GM12878 (cell line): Measurements from ENCODE around the gene PXT1. TPM values are rescaled to one million over a fixed set of nuclear protein-coding genes. Genes with fewer than 3 reads are reported as not detected.

Experiments
- EED ChIP-seq: sonication (generic); IDR thresholded peaks from 2 replicates; pipeline ENCODE4 v1.6.1; 2016; ENCODE audit warnings: antibody characterized with exemption, low read depth
- KLF5 ChIP-seq: fragments of 450-650 bp; IDR thresholded peaks from 2 replicates; pipeline ENCODE4 v1.6.1; 2014; ENCODE audit warnings: mild to moderate bottlenecking; ENCODE audit not compliant: partially characterized antibody
- PAX8 ChIP-seq: fragments of 450-650 bp; IDR thresholded peaks from 2 replicates; pipeline ENCODE4 v1.6.1; 2017; ENCODE audit warnings: mild to moderate bottlenecking, moderate library complexity
- USF2 ChIP-seq: IDR thresholded peaks from 2 replicates; pipeline ENCODE4 v1.6.1; 2011; ENCODE audit warnings: low read depth, low read length, improper control_type of control experiment, borderline replicate concordance
- polyA plus RNA-seq, 11 experiments: library from polyadenylated mRNA; depleted of rRNA in 4 of 11; unstranded in 6 of 11; stranded (reverse) in 5 of 11; fragments of >200 nt; fragmentation: Nextera tagmentation in 4 of 11; fragmentation: Illumina TruSeq in 1 of 11; extraction: Ambion mirVana in 4 of 11; extraction: Trizol in 1 of 11; gene quantifications; 1 replicate in 1 of 11; 2 replicates in 10 of 11; pipeline versions ENCODE4 v1.2.1 to v1.2.3, GENCODE V29; 2011 to 2016; ENCODE audit warnings: inconsistent platforms in 2 of 11, missing spikeins in 2 of 11, low read depth in 1 of 11
- total RNA-seq, 4 experiments: library from RNA; depleted of rRNA in 3 of 4; stranded (reverse); fragments of >200 nt in 3 of 4; fragmentation: Illumina TruSeq in 1 of 4; extraction: Trizol in 1 of 4; gene quantifications; 2 replicates each; pipeline versions ENCODE4 v1.2.1 to v1.2.3, GENCODE V29; 2013 to 2021
- TF ChIP-seq, protein P1 (sequence below): fragments of 450-650 bp; formaldehyde crosslinking; IDR thresholded peaks from 2 replicates; pipeline ENCODE4 v1.4.0; 2020; ENCODE audit warnings: mild to moderate bottlenecking, moderate library complexity
- TF ChIP-seq, protein P2 (sequence below): fragments of 450-650 bp; IDR thresholded peaks from 2 replicates; pipeline ENCODE4 v1.6.1; 2017; ENCODE audit warnings: mild to moderate bottlenecking, low read depth, inconsistent platforms; ENCODE audit not compliant: poor library complexity, severe bottlenecking

The PXT1 gene
- total and polyA plus RNA-seq, 10 of the 15 experiments (the other 5 are each of a cell fraction or from before 2014, with no cell fraction given), result 0.27 to 2.9 (median 0.50) TPM

DNA sequence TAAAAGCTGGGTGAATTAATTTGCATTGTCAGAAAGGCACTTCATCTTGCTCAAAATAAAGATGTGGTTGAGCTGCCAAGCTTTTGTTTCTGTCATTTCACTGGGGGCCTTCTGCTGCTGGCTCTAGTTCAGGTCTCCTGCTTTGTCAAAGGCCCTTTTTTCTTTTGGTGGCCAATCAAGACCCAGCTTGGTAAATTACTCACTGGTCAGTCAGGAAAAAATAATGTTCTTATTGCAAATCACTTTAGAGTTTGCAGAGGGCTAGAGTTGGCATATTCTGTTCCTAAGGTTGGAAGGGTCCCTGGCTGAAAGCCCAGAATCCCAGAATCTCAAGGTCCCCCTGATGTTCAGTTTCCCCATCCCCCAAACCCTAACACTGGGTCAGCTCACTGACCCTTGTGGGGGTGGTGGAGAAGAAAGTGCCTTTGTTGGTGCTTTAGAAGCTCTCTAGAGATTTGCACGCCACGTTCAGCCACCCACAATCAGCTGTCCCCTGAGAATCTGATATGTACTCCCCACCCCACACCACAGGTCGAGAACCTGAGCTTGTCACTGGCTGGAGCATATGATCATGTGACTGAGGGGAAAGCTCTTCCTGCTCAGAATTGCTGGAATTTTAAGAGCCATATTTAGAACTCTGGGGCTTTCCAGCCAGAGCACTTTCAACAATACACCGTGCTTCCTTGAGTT is 84.3 kb downstream of the PXT1 start (continued):
- TF ChIP-seq, protein P1, sequence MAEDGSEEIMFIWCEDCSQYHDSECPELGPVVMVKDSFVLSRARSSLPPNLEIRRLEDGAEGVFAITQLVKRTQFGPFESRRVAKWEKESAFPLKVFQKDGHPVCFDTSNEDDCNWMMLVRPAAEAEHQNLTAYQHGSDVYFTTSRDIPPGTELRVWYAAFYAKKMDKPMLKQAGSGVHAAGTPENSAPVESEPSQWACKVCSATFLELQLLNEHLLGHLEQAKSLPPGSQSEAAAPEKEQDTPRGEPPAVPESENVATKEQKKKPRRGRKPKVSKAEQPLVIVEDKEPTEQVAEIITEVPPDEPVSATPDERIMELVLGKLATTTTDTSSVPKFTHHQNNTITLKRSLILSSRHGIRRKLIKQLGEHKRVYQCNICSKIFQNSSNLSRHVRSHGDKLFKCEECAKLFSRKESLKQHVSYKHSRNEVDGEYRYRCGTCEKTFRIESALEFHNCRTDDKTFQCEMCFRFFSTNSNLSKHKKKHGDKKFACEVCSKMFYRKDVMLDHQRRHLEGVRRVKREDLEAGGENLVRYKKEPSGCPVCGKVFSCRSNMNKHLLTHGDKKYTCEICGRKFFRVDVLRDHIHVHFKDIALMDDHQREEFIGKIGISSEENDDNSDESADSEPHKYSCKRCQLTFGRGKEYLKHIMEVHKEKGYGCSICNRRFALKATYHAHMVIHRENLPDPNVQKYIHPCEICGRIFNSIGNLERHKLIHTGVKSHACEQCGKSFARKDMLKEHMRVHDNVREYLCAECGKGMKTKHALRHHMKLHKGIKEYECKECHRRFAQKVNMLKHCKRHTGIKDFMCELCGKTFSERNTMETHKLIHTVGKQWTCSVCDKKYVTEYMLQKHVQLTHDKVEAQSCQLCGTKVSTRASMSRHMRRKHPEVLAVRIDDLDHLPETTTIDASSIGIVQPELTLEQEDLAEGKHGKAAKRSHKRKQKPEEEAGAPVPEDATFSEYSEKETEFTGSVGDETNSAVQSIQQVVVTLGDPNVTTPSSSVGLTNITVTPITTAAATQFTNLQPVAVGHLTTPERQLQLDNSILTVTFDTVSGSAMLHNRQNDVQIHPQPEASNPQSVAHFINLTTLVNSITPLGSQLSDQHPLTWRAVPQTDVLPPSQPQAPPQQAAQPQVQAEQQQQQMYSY (CRISPR knock-in tag), result no peak
- TF ChIP-seq PAX8 (no peak), KLF5 (peak; percentile 53), EED (no peak; the same call in 1 of the 2 replicates), USF2 (peak; percentile 79)
- TF ChIP-seq, protein P2, sequence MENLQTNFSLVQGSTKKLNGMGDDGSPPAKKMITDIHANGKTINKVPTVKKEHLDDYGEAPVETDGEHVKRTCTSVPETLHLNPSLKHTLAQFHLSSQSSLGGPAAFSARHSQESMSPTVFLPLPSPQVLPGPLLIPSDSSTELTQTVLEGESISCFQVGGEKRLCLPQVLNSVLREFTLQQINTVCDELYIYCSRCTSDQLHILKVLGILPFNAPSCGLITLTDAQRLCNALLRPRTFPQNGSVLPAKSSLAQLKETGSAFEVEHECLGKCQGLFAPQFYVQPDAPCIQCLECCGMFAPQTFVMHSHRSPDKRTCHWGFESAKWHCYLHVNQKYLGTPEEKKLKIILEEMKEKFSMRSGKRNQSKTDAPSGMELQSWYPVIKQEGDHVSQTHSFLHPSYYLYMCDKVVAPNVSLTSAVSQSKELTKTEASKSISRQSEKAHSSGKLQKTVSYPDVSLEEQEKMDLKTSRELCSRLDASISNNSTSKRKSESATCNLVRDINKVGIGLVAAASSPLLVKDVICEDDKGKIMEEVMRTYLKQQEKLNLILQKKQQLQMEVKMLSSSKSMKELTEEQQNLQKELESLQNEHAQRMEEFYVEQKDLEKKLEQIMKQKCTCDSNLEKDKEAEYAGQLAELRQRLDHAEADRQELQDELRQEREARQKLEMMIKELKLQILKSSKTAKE, result peak; percentile 83
